Measurements from ENCODE around the gene BRCC3. TPM values are rescaled to one million over a fixed set of nuclear protein-coding genes. Genes with fewer than 3 reads are reported as not detected.
A peak's percentile ranks its signal among the peaks of the same experiment; 100 is the strongest.

The BRCC3 gene
- polyA plus RNA-seq, 1 donor (not counting 4 experiments of a cell fraction or from before 2014, with no cell fraction given), result 24.8 TPM

- no peaks in the 10 kb centered on the region for H3K36me3 ChIP-seq (ENCODE audit: control insufficient read depth in 2 of 2, extremely low read depth in 1 of 2, insufficient read depth in 2 of 2, low read length in 2 of 2)
- peak within 1 kb of the TSS; percentile 67 to 90 (median 77) for H3K4me3 ChIP-seq (ENCODE audit: control insufficient read depth in 2 of 3, extremely low read depth in 1 of 3, insufficient read depth in 2 of 3, low read depth in 1 of 3, low read length in 3 of 3)
- dilution Hi-C loops (cut with MboI; ENCODE audit: extremely low pct_ligation_motif_present, low sequenced_read_pairs), result no loop called here
- H4K20me1 ChIP-seq (ENCODE audit: control insufficient read depth, extremely low read depth, insufficient read depth, low read length), result no peaks in the 10 kb centered on the region
- peak within 1 kb of the TSS; percentile 95 for H3K27ac ChIP-seq (ENCODE audit: control insufficient read depth, insufficient read depth, low read length)
- peak within 1 kb of the TSS; percentile 67 for H2AFZ ChIP-seq (ENCODE audit: control insufficient read depth, low read length)
- no peaks in the 10 kb centered on the region for H3K27me3 ChIP-seq (ENCODE audit: control insufficient read depth, extremely low read depth, insufficient read depth, low read length)
- H3K4me2 ChIP-seq (ENCODE audit: control insufficient read depth, extremely low read depth, insufficient read depth, low read depth, low read length), result peak within 1 kb of the TSS; percentile 80
- no peaks in the 10 kb centered on the region for H3K9me3 ChIP-seq (ENCODE audit: control insufficient read depth, low read depth, low read length)
- no peaks in the 10 kb centered on the region for H3K9me1 ChIP-seq (ENCODE audit: control insufficient read depth, extremely low read depth, insufficient read depth, low read length)
- DNase-seq (ENCODE audit: low read depth, low spot score), result peak; percentile 50
- H3K9ac ChIP-seq (ENCODE audit: control insufficient read depth, extremely low read depth, insufficient read depth, low read length), result peak within 1 kb of the TSS; percentile 92
- TF ChIP-seq CTCF (optimal IDR thresholded peaks at IDR 0.05 in 1 of 3, IDR thresholded peaks at IDR 0.05 in 1 of 3, conservative IDR thresholded peaks at IDR 0.05 in 1 of 3; ENCODE audit: extremely low read depth in 1 of 3, insufficient read depth in 2 of 3, low read length in 3 of 3), result no peak
- no peak for TF ChIP-seq EZH2 (IDR thresholded peaks at IDR 0.05; ENCODE audit: low read length)
- H3K4me1 ChIP-seq (ENCODE audit: control insufficient read depth, extremely low read depth, insufficient read depth, low read length), result peaks cover 5% of the 10 kb centered on the region
- no peak for FAIRE-seq
- peaks cover 12% of the 10 kb centered on the region for H3K79me2 ChIP-seq (ENCODE audit: control insufficient read depth, insufficient read depth, low read length)
These were observed 44.4 kb upstream of the BRCC3 start, which contains the start of gene FUNDC2 for GRCh38 chrX:155026727-155027508. FUNDC2 (plus strand) TSS chrX:155026844; CDS start chrX:155026939, 95 bp downstream.

- FAIRE-seq, result no peak
These were observed 43.7 kb upstream of the BRCC3 start for GRCh38 chrX:155027509-155028066.

More at GRCh38 chrX:155027509-155028066, 43.7 kb upstream of the BRCC3 start:
- Histone ChIP-seq H3K4me2 (ENCODE audit: control insufficient read depth, extremely low read depth, insufficient read depth, low read depth, low read length) (peak overlapping the region; percentile 80), H4K20me1 (ENCODE audit: control insufficient read depth, extremely low read depth, insufficient read depth, low read length) (no peaks in the 10 kb centered on the region), H3K36me3 (ENCODE audit: control insufficient read depth in 2 of 2, extremely low read depth in 1 of 2, insufficient read depth in 2 of 2, low read length in 2 of 2) (no peaks in the 10 kb centered on the region), H3K4me1 (ENCODE audit: control insufficient read depth, extremely low read depth, insufficient read depth, low read length) (peaks cover 5% of the 10 kb centered on the region), H3K79me2 (ENCODE audit: control insufficient read depth, insufficient read depth, low read length) (peaks cover 12% of the 10 kb centered on the region), H3K9ac (ENCODE audit: control insufficient read depth, extremely low read depth, insufficient read depth, low read length) (peak overlapping the region; percentile 92), H3K27ac (ENCODE audit: control insufficient read depth, insufficient read depth, low read length) (peak overlapping the region; percentile 95), H3K9me1 (ENCODE audit: control insufficient read depth, extremely low read depth, insufficient read depth, low read length) (no peaks in the 10 kb centered on the region), H3K4me3 (ENCODE audit: control insufficient read depth in 2 of 3, extremely low read depth in 1 of 3, insufficient read depth in 2 of 3, low read depth in 1 of 3, low read length in 3 of 3) (peak overlapping the region; percentile 67 to 90 (median 77)), H3K9me3 (ENCODE audit: control insufficient read depth, low read depth, low read length) (no peaks in the 10 kb centered on the region), H2AFZ (ENCODE audit: control insufficient read depth, low read length) (peak overlapping the region; percentile 67), H3K27me3 (ENCODE audit: control insufficient read depth, extremely low read depth, insufficient read depth, low read length) (no peaks in the 10 kb centered on the region)
- no peak for DNase-seq (ENCODE audit: low read depth, low spot score)
- dilution Hi-C loops (cut with MboI; ENCODE audit: extremely low pct_ligation_motif_present, low sequenced_read_pairs), result no loop called here
- TF ChIP-seq CTCF (optimal IDR thresholded peaks at IDR 0.05 in 1 of 3, IDR thresholded peaks at IDR 0.05 in 1 of 3, conservative IDR thresholded peaks at IDR 0.05 in 1 of 3; ENCODE audit: extremely low read depth in 1 of 3, insufficient read depth in 2 of 3, low read length in 3 of 3) (no peak), EZH2 (IDR thresholded peaks at IDR 0.05; ENCODE audit: low read length) (no peak)
